Dedifferentiated amniotic fluid mesenchymal stem cell (primary cell): ENCODE data around the gene CPNE1.

Experiments
- DNase-seq: peaks from one replicate; pipeline ENCODE4 v3.0.0-alpha.2; 2016; ENCODE audit errors: extremely low spot score

CPNE1 gene

DNA sequence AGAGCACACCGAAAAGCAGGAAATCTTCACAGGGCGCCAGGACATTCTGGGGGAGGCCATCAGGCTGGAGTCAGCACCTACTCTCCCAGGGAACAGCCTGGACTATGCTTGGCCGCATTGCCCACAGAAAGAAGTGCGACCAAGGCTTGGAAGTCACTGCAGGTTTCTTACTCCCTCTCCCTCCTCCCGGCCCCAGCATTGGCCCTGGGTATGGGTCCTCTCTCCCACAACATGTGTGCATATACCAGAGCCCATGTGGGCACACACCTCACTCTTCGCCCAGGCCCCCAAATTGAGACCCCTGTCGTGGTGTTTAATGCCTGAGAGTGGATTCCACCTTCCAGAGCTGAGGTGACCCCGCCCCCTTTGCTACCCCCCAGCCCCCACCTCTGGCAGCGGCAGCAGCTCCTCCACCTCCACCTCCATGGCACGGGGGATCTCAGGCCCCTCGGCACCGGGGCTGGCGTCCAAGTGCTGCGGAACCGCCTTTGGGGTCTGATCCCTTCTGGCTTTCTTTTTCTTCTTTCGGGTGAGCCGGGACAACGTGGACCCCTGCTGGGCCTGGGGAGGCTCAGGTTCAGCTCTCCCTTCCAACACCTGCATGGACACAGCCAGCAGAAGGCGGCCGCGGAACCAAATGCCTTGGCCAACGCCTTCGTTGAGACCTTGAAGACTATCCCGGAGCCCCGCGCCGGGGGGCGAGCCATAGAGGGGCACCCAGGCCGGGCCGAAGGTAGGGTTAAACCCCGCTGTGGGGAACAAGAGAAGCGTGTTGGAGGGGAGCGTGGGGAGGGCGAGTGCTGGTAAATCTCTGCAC is 64.3 kb downstream of the CPNE1 start:
- DNase-seq = no peak

DNA sequence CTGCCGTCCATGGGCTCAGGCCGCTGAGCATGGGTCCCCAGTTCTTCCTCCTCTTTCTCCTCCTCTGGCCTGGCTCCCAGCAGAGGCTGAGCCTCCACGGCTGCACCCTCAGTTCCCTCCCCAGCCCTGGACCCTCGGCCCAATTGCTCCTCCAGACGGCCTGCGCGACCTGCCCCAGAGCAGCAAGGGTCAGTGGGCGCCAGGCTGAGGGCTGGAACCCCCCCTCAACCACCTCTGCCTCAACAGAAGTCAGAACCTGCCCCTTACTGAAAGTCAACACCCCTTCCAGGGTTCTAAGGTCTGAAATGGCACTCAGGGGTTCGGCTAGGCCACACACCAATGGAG is 65.0 kb downstream of the CPNE1 start:
- DNase-seq = no peak

DNA sequence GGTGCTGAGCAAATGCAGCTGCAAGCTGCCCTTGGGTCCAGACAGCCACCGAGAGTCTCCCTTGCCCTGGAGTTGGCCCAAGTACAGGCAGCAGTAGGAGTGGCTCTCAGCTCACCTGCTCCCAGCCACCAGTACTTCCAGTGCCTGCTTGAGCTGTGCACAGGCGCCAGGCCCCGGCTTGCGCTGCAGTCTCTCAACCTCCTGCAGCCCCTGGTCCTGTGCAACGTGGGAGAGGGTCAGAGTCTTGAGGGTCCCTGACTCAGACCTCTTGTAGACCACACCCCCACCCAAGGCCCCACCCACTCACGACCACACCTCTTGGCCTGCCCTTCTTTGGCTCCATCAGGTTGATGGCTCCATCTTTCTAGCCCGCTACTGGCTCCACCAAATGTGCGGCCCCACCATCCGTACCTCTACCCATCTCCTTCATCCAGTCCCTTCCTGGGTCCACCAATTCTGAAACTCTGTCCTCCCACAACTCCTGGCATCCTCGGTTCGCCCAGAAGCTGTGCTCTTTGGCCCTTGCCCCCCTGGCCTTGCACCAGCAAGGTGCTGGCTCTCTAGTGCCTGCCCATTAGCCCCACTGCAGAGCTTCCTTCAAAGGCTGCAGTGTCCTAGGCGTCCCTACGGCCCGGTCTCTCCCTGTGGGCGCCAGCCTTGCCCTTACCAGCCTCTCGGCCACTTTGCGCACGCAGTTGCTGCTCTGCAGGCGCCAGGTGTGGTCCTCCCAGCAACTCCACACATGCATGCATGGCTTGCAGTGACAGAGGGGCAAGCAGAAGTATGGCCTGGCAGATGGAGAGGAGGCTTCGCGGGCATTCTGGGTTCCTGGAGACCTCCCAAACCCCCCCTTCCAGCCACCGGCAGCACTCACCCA is 65.6 kb downstream of the CPNE1 start:
- no peak for DNase-seq

- no peak for DNase-seq
Observed at GRCh38 chr20:35598476-35598875, 66.2 kb downstream of the CPNE1 start.

DNA sequence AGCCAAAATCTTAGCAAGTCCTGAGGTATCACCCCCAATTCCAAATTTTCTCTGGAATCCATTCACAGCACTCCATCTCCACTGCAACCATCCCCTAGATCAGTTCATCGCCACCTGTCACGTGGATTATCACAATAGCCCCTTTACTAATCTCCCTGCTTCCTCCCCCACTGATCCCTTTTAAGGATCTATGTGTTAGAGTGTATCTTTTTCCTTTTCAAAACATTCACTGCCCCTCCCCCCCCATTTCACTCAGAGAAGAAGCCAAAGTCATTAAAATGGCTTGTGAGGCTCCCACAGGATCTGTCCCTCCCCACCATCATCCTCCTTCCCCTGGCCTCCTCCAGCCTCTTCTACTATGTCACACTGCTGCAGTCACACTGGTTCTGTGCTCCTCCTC is 67.5 kb downstream of the CPNE1 start:
- DNase-seq = no peak

GRCh38 chr20:35595901-35596300 is 68.8 kb downstream of the CPNE1 start:
- DNase-seq = no peak

GRCh38 chr20:35595456-35595855 is 69.2 kb downstream of the CPNE1 start:
- no peak for DNase-seq

GRCh38 chr20:35592339-35592974 is 72.2 kb downstream of the CPNE1 start:
- DNase-seq = no peak

DNA sequence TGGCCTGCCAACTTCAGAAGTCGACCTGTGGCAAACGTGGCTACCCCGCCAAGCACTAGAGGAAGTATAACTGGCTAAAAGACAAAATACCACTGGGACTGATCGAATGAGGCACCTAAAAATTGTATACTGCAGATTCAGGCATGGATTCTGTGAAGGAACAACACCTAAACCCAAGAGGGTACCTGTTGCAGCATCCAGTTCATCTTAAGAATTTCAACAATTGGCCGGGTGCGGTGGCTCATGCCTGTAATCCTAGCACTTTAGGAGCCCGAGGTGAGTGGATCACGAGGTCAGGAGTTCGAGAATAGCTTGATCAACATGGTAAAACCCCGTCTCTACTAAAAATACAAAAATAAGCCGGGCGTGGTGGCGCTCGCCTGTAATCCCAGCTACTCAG is 76.3 kb downstream of the CPNE1 start:
- no peak for DNase-seq

DNA sequence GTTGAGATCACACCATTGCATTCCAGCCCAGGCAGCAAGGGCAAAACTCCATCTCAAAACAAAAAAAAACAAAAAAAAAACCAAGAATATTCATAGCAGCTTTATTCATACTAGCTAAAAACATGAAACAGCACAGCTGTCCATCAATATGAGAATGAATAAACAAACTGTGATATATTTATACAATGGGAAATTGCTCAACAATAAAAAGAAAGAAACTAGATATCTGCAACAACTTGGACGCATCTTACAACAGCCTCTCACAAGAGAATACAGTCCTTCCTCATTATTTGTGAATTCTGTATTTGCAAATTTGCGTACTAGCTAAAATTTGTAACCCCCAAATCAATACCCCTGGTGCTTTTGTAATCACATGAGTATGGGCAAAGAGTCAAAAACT is 77.3 kb downstream of the CPNE1 start:
- DNase-seq = no peak

DNA sequence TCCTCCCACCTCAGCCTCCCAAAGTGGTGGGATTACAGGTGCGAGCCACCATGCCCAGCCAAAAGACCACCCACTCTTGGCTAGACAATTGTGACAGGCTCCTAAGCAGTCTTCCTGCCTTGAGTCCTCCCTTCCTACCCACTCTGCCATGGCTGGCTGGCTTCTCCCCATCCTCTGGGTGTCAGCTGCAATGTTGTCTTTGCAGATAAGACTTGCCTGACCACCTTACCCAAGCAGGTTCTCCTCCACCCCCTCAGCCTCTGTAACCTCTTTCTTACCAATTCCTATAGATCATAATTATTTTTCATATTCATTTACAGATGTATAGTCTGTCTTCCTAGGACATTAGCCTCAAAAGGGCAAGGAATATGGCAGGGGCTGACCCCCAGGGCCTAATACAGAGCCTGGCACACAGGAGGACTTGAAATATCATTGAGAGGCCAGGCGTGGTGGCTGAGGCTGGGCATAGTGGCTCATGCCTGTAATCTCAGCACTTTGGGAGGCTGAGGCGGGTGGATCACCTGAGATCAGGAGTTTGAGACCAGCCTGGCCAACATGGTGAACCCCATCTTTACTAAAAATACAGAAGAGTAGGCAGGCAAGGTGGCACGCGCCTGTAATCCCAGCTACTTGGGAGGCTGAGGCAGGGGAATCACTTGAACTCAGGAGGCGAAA is 77.8 kb downstream of the CPNE1 start:
- DNase-seq = no peak

- DNase-seq = no peak
Observed at GRCh38 chr20:35583636-35584560, 80.8 kb downstream of the CPNE1 start.

DNA sequence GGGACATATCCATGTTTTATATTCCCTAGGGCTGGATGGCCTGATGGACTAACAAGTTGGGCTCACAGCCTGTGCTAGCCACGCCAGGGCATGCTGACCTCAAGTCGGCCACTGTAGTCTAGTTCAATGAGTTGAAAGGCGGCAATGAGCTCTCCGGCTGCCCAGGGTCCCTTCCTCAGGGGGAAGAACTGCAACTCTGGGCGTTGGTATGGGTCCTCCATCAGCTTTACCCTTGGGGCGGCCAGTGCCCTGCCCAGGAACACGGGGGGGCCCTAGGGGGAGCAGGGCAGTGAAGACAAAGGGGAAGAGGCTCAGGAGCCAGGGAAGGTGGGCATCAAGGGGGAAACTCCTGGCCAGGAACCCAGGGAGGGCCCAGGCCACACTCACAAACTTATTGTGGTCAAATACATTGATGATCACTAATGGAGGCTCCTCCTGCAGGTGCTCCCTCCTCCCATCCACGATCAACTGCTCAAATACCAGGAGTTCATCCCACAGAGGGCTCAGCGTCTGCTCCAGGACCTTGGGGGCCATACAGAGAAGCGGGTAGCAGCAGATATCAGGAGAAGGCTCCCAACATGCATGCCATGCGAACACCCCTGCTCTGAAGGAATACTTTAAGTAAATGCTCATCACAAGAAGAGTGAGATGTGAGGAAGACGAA is 81.8 kb downstream of the CPNE1 start:
- DNase-seq = no peak

DNA sequence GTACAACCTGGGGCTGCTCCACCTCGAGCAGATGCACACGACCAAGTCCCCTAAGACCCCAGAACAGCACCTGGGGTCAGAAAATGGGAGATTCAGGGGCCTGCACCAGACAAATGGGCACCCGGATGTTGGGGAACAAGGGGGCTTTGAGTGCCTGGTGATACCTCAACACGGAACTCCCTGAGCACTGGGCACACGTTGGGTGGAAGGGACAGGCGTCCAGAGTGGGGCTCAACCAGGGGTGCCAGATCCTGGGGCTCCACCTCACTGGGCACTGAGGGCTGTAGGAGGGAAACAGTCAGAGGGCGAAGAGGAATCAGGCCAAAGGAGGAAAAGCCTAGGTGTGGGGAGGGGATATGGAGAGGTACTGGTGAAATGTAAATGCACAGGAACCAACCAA is 82.6 kb downstream of the CPNE1 start:
- no peak for DNase-seq

GRCh38 chr20:35579196-35579595 is 85.5 kb downstream of the CPNE1 start:
- DNase-seq = no peak

GRCh38 chr20:35578469-35578868 is 86.2 kb downstream of the CPNE1 start:
- no peak for DNase-seq

DNA sequence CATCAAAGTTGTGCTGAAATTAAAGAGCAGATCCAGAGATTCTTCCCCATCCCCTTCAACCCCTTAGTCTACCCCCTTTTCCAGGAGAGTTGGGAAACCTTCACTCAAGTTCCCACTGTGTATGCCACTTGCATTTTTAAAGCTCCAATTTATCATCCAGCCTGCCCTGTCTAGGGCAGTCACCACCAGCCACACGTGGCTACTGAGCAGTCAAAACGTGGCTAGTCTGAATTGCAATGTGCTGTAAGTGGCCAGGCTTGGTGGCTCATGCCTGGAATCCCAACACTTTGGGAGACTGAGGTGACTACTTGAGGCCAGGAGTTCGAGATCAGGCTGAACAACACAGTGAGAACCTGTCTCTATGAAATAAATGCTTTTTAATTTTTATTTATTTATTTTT is 87.9 kb downstream of the CPNE1 start:
- DNase-seq = no peak
